GM12892 (cell line): Measurements from ENCODE around the gene RIPPLY3.

ENCODE experiments used
- POLR2AphosphoS5 ChIP-seq: IDR thresholded peaks from 2 replicates; pipeline ENCODE4 v1.6.1; 2011; ENCODE audit warnings: low read depth, low read length, control low read depth
- TAF1 ChIP-seq: IDR thresholded peaks from 2 replicates; pipeline ENCODE4 v1.6.1; 2011; ENCODE audit warnings: low read depth, mild to moderate bottlenecking, control low read depth, low read length, borderline replicate concordance

GRCh38 chr21:37058261-37058660, 51.8 kb downstream of the RIPPLY3 start:
- no peak for TF ChIP-seq POLR2AphosphoS5
- TF ChIP-seq TAF1 = no peak
